ENCODE data around the gene MIDN. TPM values are rescaled to one million over a fixed set of nuclear protein-coding genes. Genes with fewer than 3 reads are reported as not detected.
A peak's percentile ranks its signal among the peaks of the same experiment; 100 is the strongest.

MIDN gene
- total RNA-seq, 1 experiment from 2014 or later = 286 TPM

DNA sequence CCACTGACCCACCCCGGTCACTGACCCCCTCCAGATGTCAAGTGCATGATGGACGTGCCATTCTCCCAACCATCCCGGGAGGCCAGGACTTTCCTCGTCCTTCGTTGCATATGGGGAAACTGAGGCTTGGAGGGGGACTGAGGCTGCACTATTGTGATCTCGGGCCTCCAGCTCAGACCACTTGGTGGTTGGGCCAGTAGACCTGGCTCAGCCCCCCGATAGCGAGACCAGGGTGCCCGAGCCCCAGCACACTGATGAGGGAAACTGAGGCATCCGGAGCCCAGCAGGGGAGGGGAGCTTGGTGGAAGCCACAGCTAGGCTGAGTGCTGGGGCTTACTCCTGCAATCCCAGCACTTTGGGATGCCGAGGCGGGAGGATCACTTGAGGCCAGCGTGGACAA is 47.7 kb downstream of the MIDN start:
- H4K91ac ChIP-seq (ENCODE audit: insufficient read length, low read depth, low read length) = no peak overlapping the region
- peaks cover 2 to 4% (median 3%) of the 10 kb centered on the region in 3 experiments; a peak in 3 of 7 replicates for H3K36me3 Mint-ChIP-seq (ENCODE audit: insufficient read depth in 1 of 3, low read depth in 3 of 3)
- H4K20me1 ChIP-seq (ENCODE audit: control insufficient read depth, insufficient read depth, insufficient read length) = peaks cover 2% of the 10 kb centered on the region
- no peak overlapping the region for H3K27ac Mint-ChIP-seq
- TF ChIP-seq, protein P1, sequence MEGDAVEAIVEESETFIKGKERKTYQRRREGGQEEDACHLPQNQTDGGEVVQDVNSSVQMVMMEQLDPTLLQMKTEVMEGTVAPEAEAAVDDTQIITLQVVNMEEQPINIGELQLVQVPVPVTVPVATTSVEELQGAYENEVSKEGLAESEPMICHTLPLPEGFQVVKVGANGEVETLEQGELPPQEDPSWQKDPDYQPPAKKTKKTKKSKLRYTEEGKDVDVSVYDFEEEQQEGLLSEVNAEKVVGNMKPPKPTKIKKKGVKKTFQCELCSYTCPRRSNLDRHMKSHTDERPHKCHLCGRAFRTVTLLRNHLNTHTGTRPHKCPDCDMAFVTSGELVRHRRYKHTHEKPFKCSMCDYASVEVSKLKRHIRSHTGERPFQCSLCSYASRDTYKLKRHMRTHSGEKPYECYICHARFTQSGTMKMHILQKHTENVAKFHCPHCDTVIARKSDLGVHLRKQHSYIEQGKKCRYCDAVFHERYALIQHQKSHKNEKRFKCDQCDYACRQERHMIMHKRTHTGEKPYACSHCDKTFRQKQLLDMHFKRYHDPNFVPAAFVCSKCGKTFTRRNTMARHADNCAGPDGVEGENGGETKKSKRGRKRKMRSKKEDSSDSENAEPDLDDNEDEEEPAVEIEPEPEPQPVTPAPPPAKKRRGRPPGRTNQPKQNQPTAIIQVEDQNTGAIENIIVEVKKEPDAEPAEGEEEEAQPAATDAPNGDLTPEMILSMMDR (conservative IDR thresholded peaks at IDR 0.05) = no peak
- peaks cover 0 to 12% of the 10 kb centered on the region in 2 experiments; a peak in 2 of 4 replicates for H3K4me1 Mint-ChIP-seq
- H3K4ac ChIP-seq (ENCODE audit: low read depth, low read length) = no peak overlapping the region
- H3K56ac ChIP-seq (ENCODE audit: insufficient read length, low read depth, low read length) = no peak overlapping the region
- no peak overlapping the region for H2BK20ac ChIP-seq (ENCODE audit: low read depth, low read length, poor library complexity, severe bottlenecking)
- no peak for DNase-seq
- H4K5ac ChIP-seq (ENCODE audit: insufficient read length, low read depth, low read length) = no peak overlapping the region
- H3K27me3 Mint-ChIP-seq (ENCODE audit: low read depth) = peaks cover 13% of the 10 kb centered on the region
- no peak overlapping the region for H4K8ac ChIP-seq (replicated peaks; ENCODE audit: insufficient read length, low read depth, low read length)
- H3K4me1 ChIP-seq (ENCODE audit: insufficient read depth, low read length) = no peaks in the 10 kb centered on the region
- no peak overlapping the region for H2AK5ac ChIP-seq (ENCODE audit: insufficient read length, low read length)
- H3K14ac ChIP-seq (ENCODE audit: insufficient read depth, low read length) = no peak overlapping the region
- no peaks in the 10 kb centered on the region for H3K9me3 Mint-ChIP-seq
- H2BK120ac ChIP-seq (ENCODE audit: low read depth, low read length, poor library complexity, severe bottlenecking) = no peak overlapping the region
- no peak overlapping the region for H3K23ac ChIP-seq (ENCODE audit: insufficient read length, low read depth, low read length)
- H3K9ac ChIP-seq (ENCODE audit: extremely low read depth, insufficient read length, low read length) = no peak overlapping the region
- no peak overlapping the region for H3T11ph ChIP-seq (ENCODE audit: low read length)
- H2BK12ac ChIP-seq (ENCODE audit: insufficient read length, low read depth, low read length) = no peak overlapping the region
- peak overlapping the region in 1 of 2 experiments; percentile 29; a peak in 2 of 5 replicates for H3K4me3 Mint-ChIP-seq
- no peak overlapping the region for H3K4me2 ChIP-seq (ENCODE audit: insufficient read depth, insufficient read length, low read length)
- H2AFZ ChIP-seq (ENCODE audit: low read length) = no peak overlapping the region
- WGBS (ENCODE audit: extremely low coverage, insufficient read length, low lambda C conversion rate) = no CpG with 5 or more reads among the region's 13 CpGs
- no peak overlapping the region for H2BK15ac ChIP-seq (ENCODE audit: low read depth, low read length)
- no peaks in the 10 kb centered on the region for H3K79me1 ChIP-seq (ENCODE audit: insufficient read depth, low read depth, low read length, poor library complexity, severe bottlenecking)
- no peak overlapping the region for H3K27ac ChIP-seq (ENCODE audit: insufficient read length, low read depth, low read length)
- no peaks in the 10 kb centered on the region for H3K23me2 ChIP-seq (ENCODE audit: insufficient read length, low read depth, low read length, poor library complexity, severe bottlenecking)
- H2BK5ac ChIP-seq (ENCODE audit: insufficient read length, low read length) = no peak overlapping the region
- no peak overlapping the region for H3K18ac ChIP-seq (ENCODE audit: insufficient read length, low read depth, low read length)
- H3K27me3 ChIP-seq (ENCODE audit: insufficient read depth, low read length) = no peaks in the 10 kb centered on the region
- H3K79me2 ChIP-seq (ENCODE audit: insufficient read depth, low read length) = no peaks in the 10 kb centered on the region
- H3K9me3 ChIP-seq (ENCODE audit: control insufficient read depth, low read depth, low read length) = no peaks in the 10 kb centered on the region

All from H9 (cell line).